ENCODE data around the gene SRPRB.

GRCh38 chr3:133854264-133855001 is 48.8 kb downstream of the SRPRB start:
- no peak for TF ChIP-seq POLR2AphosphoS5 (IDR thresholded peaks at IDR 0.05; ENCODE audit: low read depth)
- TF ChIP-seq CTCF (IDR thresholded peaks at IDR 0.05; ENCODE audit: insufficient read depth, low read length), result no peak
- TF ChIP-seq REST (IDR thresholded peaks at IDR 0.05; ENCODE audit: insufficient replicate concordance, low read depth), result no peak

All from HL-60 (cell line).